ENCODE measurements around the gene KANSL3.
"Not testable (repeated sequence)": the region's sequence is repeated elsewhere in the genome, so short reads cannot be mapped to it uniquely, and the experiment has no call there.

The KANSL3 gene

GRCh38 chr2:96669539-96670215 lies 31.6 kb upstream of the KANSL3 start:
- intact Hi-C loops (cut with DNase I; ENCODE audit: low total_unique reads), result no loop called here
- Histone ChIP-seq H3K27me3 (no peaks in the 10 kb centered on the region), H3K4me3 (no peak overlapping the region), H3K36me3 (no peaks in the 10 kb centered on the region), H3K4me1 (peaks cover 0 to 16% (median 14%) of the 10 kb centered on the region in 4 donors), H3K27ac (no peak overlapping the region), H3K9me3 (no peaks in the 10 kb centered on the region)
- DNase-seq, result no peak
- no peak for TF ChIP-seq CTCF (IDR thresholded peaks at IDR 0.05)

GRCh38 chr2:96668771-96669170 lies 30.7 kb upstream of the KANSL3 start:
- H3K36me3 ChIP-seq, result no peaks in the 10 kb centered on the region
- no peaks in the 10 kb centered on the region for H3K27me3 ChIP-seq
- H3K4me3 ChIP-seq, result no peak overlapping the region
- DNase-seq, result no peak
- no peak overlapping the region for H3K27ac ChIP-seq
- intact Hi-C loops (cut with DNase I; ENCODE audit: low total_unique reads), result no loop called here
- no peak for TF ChIP-seq CTCF (IDR thresholded peaks at IDR 0.05)
- peaks cover 0 to 17% (median 14%) of the 10 kb centered on the region in 4 donors for H3K4me1 ChIP-seq
- H3K9me3 ChIP-seq, result no peaks in the 10 kb centered on the region

- H3K4me1 ChIP-seq, result peaks cover 0 to 17% (median 14%) of the 10 kb centered on the region in 4 donors
- peak overlapping the region; percentile 62 to 71 for H3K27ac ChIP-seq
- H3K4me3 ChIP-seq; intact Hi-C loops (cut with DNase I; ENCODE audit: low total_unique reads); H3K9me3 ChIP-seq; H3K36me3 ChIP-seq; DNase-seq; H3K27me3 ChIP-seq: not testable (repeated sequence)
Measured at GRCh38 chr2:96665717-96666116, 27.6 kb upstream of the KANSL3 start.

GRCh38 chr2:96665083-96665569 lies 27.0 kb upstream of the KANSL3 start:
- Histone ChIP-seq H3K4me1 (peaks cover 0 to 17% (median 14%) of the 10 kb centered on the region in 4 donors), H3K27ac (peak overlapping the region; percentile 62 to 71), H3K27me3 (no peaks in the 10 kb centered on the region), H3K36me3 (no peaks in the 10 kb centered on the region), H3K9me3 (no peaks in the 10 kb centered on the region), H3K4me3 (no peak overlapping the region)
- intact Hi-C loops (cut with DNase I; ENCODE audit: low total_unique reads), result no loop called here
- no peak for TF ChIP-seq CTCF (IDR thresholded peaks at IDR 0.05)
- DNase-seq, result peak in 1 of 2 donors; percentile 51

- H3K27ac ChIP-seq, result peak overlapping the region; percentile 62 to 71
Measured at GRCh38 chr2:96664366-96664925, 26.3 kb upstream of the KANSL3 start.

More at GRCh38 chr2:96664366-96664925, 26.3 kb upstream of the KANSL3 start:
- intact Hi-C loops (cut with DNase I; ENCODE audit: low total_unique reads), result no loop called here
- H3K27me3 ChIP-seq, result no peaks in the 10 kb centered on the region
- no peak overlapping the region for H3K4me3 ChIP-seq
- TF ChIP-seq CTCF (IDR thresholded peaks at IDR 0.05), result no peak
- no peak for DNase-seq
- H3K36me3 ChIP-seq, result no peaks in the 10 kb centered on the region
- H3K4me1 ChIP-seq, result peaks cover 0 to 17% (median 14%) of the 10 kb centered on the region in 4 donors
- H3K9me3 ChIP-seq, result no peaks in the 10 kb centered on the region

Data from tibial artery (tissue), 4 donors.